Measurements from ENCODE around the gene GPRC5A. TPM values are rescaled to one million over a fixed set of nuclear protein-coding genes. Genes with fewer than 3 reads are reported as not detected.

GPRC5A gene
- total and polyA plus RNA-seq, 8 donors = 0.58 to 112 (median 23.9) TPM

DNA sequence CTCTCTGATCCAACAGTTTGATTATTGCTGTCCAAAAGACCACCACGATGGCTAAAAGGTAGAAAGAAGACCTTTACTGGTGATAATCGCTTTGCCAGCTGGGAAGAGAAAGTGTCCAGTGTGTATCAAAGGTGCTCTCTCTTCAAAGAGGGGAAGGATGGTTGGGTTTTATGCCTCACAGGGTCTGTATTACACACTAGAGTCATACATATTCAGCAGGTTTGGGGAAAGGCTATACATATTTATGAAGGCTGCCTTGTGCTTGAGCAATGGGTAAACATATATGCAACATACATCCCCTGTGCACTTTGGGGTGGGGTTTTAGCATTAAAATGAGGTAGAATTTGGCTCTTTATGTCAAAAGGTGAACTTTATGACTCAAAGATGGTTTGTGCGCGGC, 42.4 kb downstream of the GPRC5A start:
- Histone ChIP-seq H3K4me3 (no peak overlapping the region), H3K36me3 (no peaks in the 10 kb centered on the region), H3K27ac (no peak overlapping the region), H3K27me3 (no peaks in the 10 kb centered on the region), H3K9me3 (no peaks in the 10 kb centered on the region), H3K4me1 (no peaks in the 10 kb centered on the region)
- 92 to 96% (median 93%) methylated on average over 4 of the region's 4 CpGs for WGBS, 5 donors
- no peak for DNase-seq
- no peak for TF ChIP-seq EP300 (IDR thresholded peaks at IDR 0.05)
- TF ChIP-seq, protein P1, sequence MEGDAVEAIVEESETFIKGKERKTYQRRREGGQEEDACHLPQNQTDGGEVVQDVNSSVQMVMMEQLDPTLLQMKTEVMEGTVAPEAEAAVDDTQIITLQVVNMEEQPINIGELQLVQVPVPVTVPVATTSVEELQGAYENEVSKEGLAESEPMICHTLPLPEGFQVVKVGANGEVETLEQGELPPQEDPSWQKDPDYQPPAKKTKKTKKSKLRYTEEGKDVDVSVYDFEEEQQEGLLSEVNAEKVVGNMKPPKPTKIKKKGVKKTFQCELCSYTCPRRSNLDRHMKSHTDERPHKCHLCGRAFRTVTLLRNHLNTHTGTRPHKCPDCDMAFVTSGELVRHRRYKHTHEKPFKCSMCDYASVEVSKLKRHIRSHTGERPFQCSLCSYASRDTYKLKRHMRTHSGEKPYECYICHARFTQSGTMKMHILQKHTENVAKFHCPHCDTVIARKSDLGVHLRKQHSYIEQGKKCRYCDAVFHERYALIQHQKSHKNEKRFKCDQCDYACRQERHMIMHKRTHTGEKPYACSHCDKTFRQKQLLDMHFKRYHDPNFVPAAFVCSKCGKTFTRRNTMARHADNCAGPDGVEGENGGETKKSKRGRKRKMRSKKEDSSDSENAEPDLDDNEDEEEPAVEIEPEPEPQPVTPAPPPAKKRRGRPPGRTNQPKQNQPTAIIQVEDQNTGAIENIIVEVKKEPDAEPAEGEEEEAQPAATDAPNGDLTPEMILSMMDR (IDR thresholded peaks at IDR 0.05) = no peak
- no peak for TF ChIP-seq POLR2AphosphoS5 (IDR thresholded peaks at IDR 0.05)
- no peak for TF ChIP-seq POLR2A (IDR thresholded peaks at IDR 0.05)
- intact Hi-C loops (cut with DNase I; ENCODE audit: low total_unique reads) = no loop called here

DNA sequence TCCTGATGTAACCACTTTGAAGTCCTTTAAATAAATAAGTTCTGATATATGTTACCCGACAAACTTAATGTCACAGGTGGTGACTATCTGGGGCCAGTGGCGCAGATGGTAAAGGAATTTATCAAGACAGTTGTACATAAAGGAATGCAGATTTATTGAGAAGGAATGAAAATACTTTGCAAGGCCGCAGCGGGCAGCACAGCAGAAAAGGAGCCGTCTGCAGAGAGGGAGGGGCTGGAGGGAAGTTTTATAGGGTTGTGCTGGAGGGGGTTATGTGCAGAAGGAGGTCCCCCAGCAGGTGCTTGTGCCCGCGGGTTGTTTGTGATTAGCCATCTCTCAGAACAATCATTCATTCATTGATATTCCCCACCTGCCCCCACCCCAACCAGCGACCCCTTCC, 43.2 kb downstream of the GPRC5A start:
- Histone ChIP-seq H3K27ac (no peak overlapping the region), H3K4me1 (no peaks in the 10 kb centered on the region), H3K27me3 (no peaks in the 10 kb centered on the region), H3K9me3 (no peaks in the 10 kb centered on the region), H3K4me3 (no peak overlapping the region), H3K36me3 (no peaks in the 10 kb centered on the region)
- TF ChIP-seq POLR2A (IDR thresholded peaks at IDR 0.05) (no peak), POLR2AphosphoS5 (IDR thresholded peaks at IDR 0.05) (no peak), EP300 (IDR thresholded peaks at IDR 0.05) (no peak)
- TF ChIP-seq, protein P1 (IDR thresholded peaks at IDR 0.05) = no peak
- 48 to 72% (median 53%) methylated on average over 8 of the region's 8 CpGs for WGBS, 5 donors
- intact Hi-C loops (cut with DNase I; ENCODE audit: low total_unique reads) = no loop called here
- DNase-seq = no peak

DNA sequence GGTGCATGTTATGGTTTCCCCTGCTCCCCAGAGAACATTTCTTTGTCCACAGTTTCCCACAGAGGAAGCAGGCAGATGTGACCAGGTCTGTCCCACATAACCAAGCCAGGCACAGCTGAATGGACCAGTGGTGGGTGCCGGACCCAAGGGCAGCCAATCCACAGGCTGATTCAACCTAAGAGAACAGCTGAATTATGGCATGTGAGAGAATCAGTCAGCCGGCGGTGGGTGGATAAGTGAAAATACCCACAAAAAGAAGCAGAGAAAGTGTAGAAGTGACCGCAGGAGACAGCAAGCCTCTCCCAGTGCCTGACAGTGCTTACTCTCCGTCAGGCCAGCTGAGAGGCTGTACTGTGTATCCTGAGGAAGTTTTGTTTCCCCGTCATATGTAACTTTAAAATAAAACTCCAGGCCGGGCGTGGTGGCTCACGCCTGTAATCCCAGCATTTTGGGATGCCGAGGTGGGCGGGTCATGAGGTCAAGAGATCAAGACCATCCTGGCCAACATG, 45.7 kb downstream of the GPRC5A start:
- intact Hi-C loops (cut with DNase I; ENCODE audit: low total_unique reads) = no loop called here
- Histone ChIP-seq H3K4me1 (no peaks in the 10 kb centered on the region), H3K27ac (no peak overlapping the region), H3K27me3 (no peaks in the 10 kb centered on the region), H3K9me3 (no peaks in the 10 kb centered on the region), H3K4me3 (no peak overlapping the region), H3K36me3 (no peaks in the 10 kb centered on the region)
- 94 to 96% (median 95%) methylated on average over 11 of the region's 11 CpGs for whole genome bisulfite sequencing, 5 donors
- TF ChIP-seq POLR2A (IDR thresholded peaks at IDR 0.05) (no peak), EP300 (IDR thresholded peaks at IDR 0.05) (no peak)
- no peak for DNase-seq

DNA sequence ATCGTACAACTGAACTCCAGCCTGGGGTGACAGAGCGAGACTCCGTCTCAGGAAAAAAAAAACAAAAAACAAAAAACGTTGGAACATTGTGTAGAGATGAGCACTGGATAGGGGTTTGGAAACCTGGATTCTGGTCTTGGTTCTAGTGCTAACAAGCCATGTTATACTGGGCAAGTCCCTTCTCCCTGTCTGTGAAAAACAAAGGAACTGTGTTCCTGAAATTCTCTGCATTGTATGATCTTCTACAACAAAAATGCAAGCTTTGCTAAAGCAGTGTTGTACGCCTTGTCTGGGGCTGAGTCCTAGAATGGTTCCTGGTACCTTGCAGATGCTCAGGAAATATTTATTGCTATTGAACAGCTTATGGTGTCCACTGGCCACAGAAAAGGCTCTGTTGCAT, 47.2 kb downstream of the GPRC5A start:
- Histone ChIP-seq H3K36me3 (no peaks in the 10 kb centered on the region), H3K27ac (no peak overlapping the region), H3K4me1 (no peaks in the 10 kb centered on the region), H3K9me3 (no peaks in the 10 kb centered on the region), H3K27me3 (no peaks in the 10 kb centered on the region), H3K4me3 (no peak overlapping the region)
- DNase-seq = no peak
- TF ChIP-seq, protein P1 (IDR thresholded peaks at IDR 0.05) = no peak
- TF ChIP-seq EP300 (IDR thresholded peaks at IDR 0.05) (no peak), POLR2AphosphoS5 (IDR thresholded peaks at IDR 0.05) (no peak), POLR2A (IDR thresholded peaks at IDR 0.05) (no peak)
- intact Hi-C loops (cut with DNase I; ENCODE audit: low total_unique reads) = no loop called here
- 78 to 91% (median 86%) methylated on average over 5 of the region's 5 CpGs for WGBS, 5 donors

DNA sequence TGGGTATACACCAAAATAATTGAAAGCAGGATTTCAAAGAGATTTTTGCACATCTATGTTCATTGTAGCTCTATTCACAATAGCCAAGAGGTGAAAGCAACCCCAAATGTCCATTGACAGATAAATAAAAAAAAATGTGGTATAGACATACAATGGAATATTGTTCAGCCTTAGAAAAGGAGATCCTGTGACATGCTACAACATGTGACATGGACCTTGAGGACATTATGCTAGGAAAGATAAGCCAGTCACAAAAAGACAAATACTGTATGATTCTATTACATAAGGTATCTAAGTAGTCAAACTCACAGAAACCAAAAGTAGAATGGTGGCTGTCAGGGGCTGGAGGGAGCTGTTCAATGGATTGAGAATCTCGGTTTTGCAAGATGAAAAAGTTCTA, 48.5 kb downstream of the GPRC5A start:
- 76 to 88% (median 79%) methylated on average over 1 of the region's 1 CpG for WGBS, 5 donors
- intact Hi-C loops (cut with DNase I; ENCODE audit: low total_unique reads) = no loop called here
- Histone ChIP-seq H3K27me3 (no peaks in the 10 kb centered on the region), H3K36me3 (no peaks in the 10 kb centered on the region), H3K4me3 (no peak overlapping the region), H3K4me1 (no peaks in the 10 kb centered on the region), H3K9me3 (no peaks in the 10 kb centered on the region), H3K27ac (no peak overlapping the region)
- TF ChIP-seq POLR2AphosphoS5 (IDR thresholded peaks at IDR 0.05) (no peak), EP300 (IDR thresholded peaks at IDR 0.05) (no peak), POLR2A (IDR thresholded peaks at IDR 0.05) (no peak)
- TF ChIP-seq, protein P1 (IDR thresholded peaks at IDR 0.05) = no peak
- no peak for DNase-seq
